Measurements from ENCODE around the gene SLA2. TPM values are rescaled to one million over a fixed set of nuclear protein-coding genes. Genes with fewer than 3 reads are reported as not detected.

SLA2 gene
- total and polyA plus RNA-seq, 8 donors = 0.13 to 0.34 (median 0.22) TPM; not detected in 1

DNA sequence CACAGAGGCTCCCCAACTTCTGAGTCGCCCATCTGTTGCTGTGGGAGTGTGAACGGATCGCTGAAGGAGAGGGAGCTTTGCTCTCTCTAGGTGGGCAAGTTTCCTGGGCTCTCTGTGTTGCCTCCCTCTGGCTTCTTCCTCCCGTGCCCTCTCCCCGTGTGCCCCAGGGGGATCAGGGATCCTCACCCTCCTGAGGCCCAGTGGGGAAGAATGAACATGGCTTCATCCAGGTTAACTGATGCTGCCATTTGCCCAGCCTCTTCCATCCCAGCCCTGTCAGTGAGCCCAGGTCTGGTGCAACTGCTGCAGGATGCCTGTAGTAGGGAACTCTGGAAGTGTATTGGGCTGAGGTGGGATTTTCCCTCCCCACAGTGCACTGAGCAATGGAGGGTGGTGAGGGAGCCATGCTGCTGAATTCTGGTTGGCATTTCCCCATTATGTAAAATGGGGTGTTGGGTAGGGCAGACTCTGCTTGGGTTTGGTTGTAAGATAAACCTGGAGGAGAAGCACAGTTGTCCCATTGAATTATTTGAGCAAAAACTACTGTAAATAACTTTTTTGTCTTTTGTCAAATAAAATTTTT lies 52.6 kb downstream of the SLA2 start:
- intact Hi-C loops (cut with DNase I) = no loop called here
- ATAC-seq (no peak), DNase-seq (no peak), FAIRE-seq (no peak)
- Histone ChIP-seq H3K9me3 (no peaks in the 10 kb centered on the region), H3K27ac (no peak overlapping the region), H3K36me3 (peaks cover 0 to 4% (median 0%) of the 10 kb centered on the region in 3 donors), H3K27me3 (no peaks in the 10 kb centered on the region), H3K4me1 (no peaks in the 10 kb centered on the region), H3K4me3 (no peak overlapping the region)
- TF ChIP-seq, protein P1, sequence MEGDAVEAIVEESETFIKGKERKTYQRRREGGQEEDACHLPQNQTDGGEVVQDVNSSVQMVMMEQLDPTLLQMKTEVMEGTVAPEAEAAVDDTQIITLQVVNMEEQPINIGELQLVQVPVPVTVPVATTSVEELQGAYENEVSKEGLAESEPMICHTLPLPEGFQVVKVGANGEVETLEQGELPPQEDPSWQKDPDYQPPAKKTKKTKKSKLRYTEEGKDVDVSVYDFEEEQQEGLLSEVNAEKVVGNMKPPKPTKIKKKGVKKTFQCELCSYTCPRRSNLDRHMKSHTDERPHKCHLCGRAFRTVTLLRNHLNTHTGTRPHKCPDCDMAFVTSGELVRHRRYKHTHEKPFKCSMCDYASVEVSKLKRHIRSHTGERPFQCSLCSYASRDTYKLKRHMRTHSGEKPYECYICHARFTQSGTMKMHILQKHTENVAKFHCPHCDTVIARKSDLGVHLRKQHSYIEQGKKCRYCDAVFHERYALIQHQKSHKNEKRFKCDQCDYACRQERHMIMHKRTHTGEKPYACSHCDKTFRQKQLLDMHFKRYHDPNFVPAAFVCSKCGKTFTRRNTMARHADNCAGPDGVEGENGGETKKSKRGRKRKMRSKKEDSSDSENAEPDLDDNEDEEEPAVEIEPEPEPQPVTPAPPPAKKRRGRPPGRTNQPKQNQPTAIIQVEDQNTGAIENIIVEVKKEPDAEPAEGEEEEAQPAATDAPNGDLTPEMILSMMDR (IDR thresholded peaks at IDR 0.05) = no peak
- 88 to 90% methylated on average over 5 of the region's 5 CpGs for WGBS, 2 donors

DNA sequence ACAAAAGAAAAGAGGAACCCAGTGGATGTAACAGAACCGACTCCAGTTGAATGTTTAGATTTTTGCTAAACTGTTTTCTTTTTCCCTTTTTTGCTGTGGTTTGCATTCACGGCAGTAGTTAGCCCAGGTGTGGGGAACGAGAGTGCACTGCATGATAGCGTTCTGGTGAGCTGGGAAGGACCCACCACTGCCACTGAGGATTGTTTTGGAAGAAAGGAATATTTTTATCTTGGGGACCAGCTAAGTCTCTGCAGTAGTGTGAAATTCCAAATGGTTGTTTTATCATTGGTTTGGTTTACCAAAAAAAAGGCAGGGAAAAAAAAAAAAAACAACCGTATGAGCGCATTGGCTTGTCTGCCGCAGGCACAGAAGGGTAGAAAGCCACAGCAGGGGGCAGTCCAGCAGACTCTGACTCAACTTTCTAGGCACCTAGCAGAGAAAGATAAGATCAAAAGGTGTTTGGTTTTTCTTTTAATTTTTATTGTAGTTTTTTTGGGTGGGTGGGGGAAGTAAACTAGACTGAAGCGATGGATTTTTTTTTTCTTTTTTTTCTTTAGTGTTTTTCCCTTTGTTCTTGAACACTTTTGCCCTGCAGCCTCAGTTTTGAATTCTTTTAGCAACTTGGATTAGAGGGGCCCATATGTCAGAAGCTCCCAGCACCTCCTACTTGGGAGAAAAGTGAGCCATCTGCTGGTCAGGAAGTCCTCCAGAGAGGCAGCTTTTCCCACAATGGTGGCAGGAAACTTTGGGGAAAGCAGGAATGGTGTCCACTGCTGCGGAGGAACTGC lies 53.9 kb downstream of the SLA2 start:
- no peaks in the 10 kb centered on the region for H3K4me1 ChIP-seq
- no peak overlapping the region for H3K27ac ChIP-seq
- no peaks in the 10 kb centered on the region for H3K9me3 ChIP-seq
- DNase-seq (no peak), ATAC-seq (peak in 3 of 4 donors; percentile 46 to 71 (median 60)), FAIRE-seq (no peak)
- no peaks in the 10 kb centered on the region for H3K27me3 ChIP-seq
- WGBS, 2 donors = 88 to 90% methylated on average over 9 of the region's 9 CpGs
- intact Hi-C loops (cut with DNase I) = no loop called here
- TF ChIP-seq, protein P1 (IDR thresholded peaks at IDR 0.05) = no peak
- no peak overlapping the region for H3K4me3 ChIP-seq
- H3K36me3 ChIP-seq = peaks cover 0 to 4% (median 0%) of the 10 kb centered on the region in 3 donors

DNA sequence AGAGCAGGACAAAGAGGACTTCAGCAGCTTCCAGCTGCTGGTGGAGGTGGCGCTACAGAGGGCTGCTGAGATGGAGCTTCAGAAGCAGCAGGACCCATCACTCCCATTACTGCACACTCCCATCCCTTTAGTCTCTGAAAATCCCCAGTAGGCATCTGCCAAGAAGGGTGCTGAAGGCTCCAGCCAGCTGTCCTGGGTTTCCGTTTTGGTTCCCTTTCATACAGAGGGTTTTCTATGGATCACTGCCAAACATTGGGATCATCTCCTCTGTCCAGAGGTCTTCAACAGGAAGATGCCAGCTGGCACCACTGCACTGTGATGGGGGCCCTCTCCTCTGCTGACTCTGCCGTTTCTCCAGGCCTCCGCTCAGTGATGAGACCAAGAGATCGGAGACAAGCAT lies 54.7 kb downstream of the SLA2 start:
- 90 to 92% methylated on average over 5 of the region's 5 CpGs for WGBS, 2 donors
- Histone ChIP-seq H3K9me3 (no peaks in the 10 kb centered on the region), H3K27ac (no peak overlapping the region), H3K36me3 (peaks cover 0 to 4% (median 0%) of the 10 kb centered on the region in 3 donors), H3K4me1 (no peaks in the 10 kb centered on the region), H3K27me3 (no peaks in the 10 kb centered on the region), H3K4me3 (no peak overlapping the region)
- intact Hi-C loops (cut with DNase I) = no loop called here
- DNase-seq (no peak), FAIRE-seq (no peak), ATAC-seq (no peak)
- TF ChIP-seq, protein P1 (IDR thresholded peaks at IDR 0.05) = no peak

DNA sequence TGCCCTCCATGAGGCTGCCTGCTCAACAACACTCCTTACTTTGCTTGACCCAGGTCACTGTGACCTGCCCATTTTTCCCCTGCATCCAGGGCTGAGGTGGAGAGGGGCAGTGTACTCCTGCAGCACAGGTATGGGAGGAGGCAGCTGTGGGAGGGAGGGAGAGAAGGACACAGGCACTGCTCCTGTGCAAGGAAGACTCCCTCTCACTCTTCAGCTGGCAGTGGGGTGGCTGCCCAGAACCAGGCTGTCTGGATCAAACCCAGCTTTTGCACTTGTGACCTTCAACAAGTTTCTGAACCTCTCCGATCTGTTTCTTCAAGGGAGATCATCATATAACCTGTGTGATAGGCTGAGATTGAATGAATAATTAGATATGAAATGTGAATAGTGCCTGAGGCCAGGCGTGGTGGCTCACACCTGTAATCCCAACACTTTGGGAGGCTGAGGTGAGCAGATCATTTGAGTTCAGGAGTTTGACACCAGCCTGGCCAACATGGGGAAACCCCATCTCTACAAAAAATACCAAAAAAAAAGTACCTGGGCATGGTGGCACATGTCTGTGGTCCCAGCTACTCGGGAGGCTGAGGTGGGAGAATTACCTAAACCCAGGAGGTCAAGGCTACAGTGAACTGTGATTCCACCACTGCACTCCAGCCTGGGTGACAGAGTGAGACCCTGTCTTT lies 58.5 kb downstream of the SLA2 start:
- Histone ChIP-seq H3K27me3 (no peaks in the 10 kb centered on the region), H3K4me1 (no peaks in the 10 kb centered on the region), H3K9me3 (no peaks in the 10 kb centered on the region), H3K27ac (no peak overlapping the region), H3K4me3 (no peak overlapping the region), H3K36me3 (peaks cover 0 to 4% (median 0%) of the 10 kb centered on the region in 3 donors)
- TF ChIP-seq, protein P1 (IDR thresholded peaks at IDR 0.05) = no peak
- ATAC-seq = peak in 1 of 4 donors; percentile 35
- FAIRE-seq = no peak
- intact Hi-C loops (cut with DNase I) = no loop called here
- 67 to 75% methylated on average over 3 of the region's 3 CpGs for WGBS, 2 donors
- DNase-seq = no peak

All from pancreas (tissue), 10 donors.